Measurements from ENCODE around the gene FNDC10. TPM values are rescaled to one million over a fixed set of nuclear protein-coding genes. Genes with fewer than 3 reads are reported as not detected.

The FNDC10 gene
- total and polyA plus RNA-seq, 2 donors (not counting 3 experiments of a cell fraction or from before 2014, with no cell fraction given): 1.5 to 2.3 TPM

DNA sequence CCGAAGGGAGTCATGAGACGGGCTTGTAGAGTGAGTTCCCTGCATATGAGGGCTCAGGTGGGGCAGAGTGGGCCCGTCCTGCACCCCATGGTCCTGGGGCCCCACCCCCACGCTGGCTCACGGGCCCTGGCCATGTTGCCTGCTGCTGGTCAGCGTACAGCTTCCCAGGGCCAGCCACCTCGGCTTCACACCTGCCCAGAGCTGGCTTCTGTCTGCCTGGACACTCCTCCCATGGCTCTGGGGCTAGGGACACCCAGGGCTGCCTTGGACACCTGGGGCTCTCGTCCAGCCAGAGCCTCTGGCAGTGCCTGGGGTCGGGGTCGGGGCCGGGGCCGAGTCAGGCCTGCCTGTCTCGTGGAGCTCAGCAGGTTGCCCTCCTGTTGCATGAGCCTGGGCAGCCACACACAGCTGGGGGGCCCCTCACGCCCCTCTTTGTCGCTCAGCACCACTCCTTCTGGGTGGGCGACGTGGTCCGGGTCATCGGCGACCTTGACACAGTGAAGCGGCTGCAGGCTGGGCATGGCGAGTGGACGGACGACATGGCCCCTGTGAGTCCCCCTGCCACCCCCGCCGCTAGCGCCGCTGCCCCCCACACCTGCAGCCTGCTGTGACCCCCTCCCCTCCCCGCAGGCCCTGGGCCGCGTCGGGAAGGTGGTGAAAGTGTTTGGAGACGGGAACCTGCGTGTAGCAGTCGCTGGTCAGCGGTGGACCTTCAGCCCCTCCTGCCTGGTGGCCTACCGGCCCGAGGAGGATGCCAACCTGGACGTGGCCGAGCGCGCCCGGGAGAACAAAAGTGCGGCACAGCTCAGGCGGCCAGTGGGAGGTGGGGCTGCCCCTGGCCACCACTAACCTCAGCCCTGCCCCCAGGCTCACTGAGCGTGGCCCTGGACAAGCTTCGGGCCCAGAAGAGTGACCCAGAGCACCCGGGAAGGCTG is 26.5 kb upstream of the FNDC10 start:
- no peak overlapping the region for H3K4me3 ChIP-seq (replicated peaks in 1 of 3; ENCODE audit: insufficient read depth in 1 of 3, low read depth in 1 of 3, low read length in 3 of 3)
- H3K36me3 ChIP-seq (ENCODE audit: control insufficient read depth in 2 of 2, extremely low read depth in 1 of 2, insufficient read depth in 2 of 2, low read length in 2 of 2): no peaks in the 10 kb centered on the region
- ChIA-PET CTCF (interaction anchor here (1.4 kb wide), 1 partner anchor 11 kb away, joined by 4 read pairs; the partner anchor contains the start of gene MIB2), POLR2A (no interaction called here)
- intact Hi-C loops (cut with micrococcal nuclease): no loop called here
- no peak overlapping the region for H3K9ac ChIP-seq (replicated peaks; ENCODE audit: extremely low read depth, insufficient read depth, low read length)
- DNase-seq (ENCODE audit: low read depth, low spot score): no peak
- dilution Hi-C loops (cut with MboI; ENCODE audit: extremely low pct_ligation_motif_present, low sequenced_read_pairs): no loop called here
- no peaks in the 10 kb centered on the region for H3K9me1 ChIP-seq (replicated peaks; ENCODE audit: control insufficient read depth, extremely low read depth, insufficient read depth, low read length)
- H3K4me2 ChIP-seq (ENCODE audit: insufficient read depth, low read length): no peak overlapping the region
- no peak for FAIRE-seq
- TF ChIP-seq EZH2 (IDR thresholded peaks at IDR 0.05; ENCODE audit: borderline replicate concordance, low read depth, low read length, severe bottlenecking): no peak
- TF ChIP-seq POLR2A (IDR thresholded peaks at IDR 0.05; ENCODE audit: low read depth, low read length): no peak
- TF ChIP-seq POLR2AphosphoS5 (IDR thresholded peaks at IDR 0.05; ENCODE audit: insufficient read depth, low read depth, low read length): no peak
- TF ChIP-seq, protein P1, sequence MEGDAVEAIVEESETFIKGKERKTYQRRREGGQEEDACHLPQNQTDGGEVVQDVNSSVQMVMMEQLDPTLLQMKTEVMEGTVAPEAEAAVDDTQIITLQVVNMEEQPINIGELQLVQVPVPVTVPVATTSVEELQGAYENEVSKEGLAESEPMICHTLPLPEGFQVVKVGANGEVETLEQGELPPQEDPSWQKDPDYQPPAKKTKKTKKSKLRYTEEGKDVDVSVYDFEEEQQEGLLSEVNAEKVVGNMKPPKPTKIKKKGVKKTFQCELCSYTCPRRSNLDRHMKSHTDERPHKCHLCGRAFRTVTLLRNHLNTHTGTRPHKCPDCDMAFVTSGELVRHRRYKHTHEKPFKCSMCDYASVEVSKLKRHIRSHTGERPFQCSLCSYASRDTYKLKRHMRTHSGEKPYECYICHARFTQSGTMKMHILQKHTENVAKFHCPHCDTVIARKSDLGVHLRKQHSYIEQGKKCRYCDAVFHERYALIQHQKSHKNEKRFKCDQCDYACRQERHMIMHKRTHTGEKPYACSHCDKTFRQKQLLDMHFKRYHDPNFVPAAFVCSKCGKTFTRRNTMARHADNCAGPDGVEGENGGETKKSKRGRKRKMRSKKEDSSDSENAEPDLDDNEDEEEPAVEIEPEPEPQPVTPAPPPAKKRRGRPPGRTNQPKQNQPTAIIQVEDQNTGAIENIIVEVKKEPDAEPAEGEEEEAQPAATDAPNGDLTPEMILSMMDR (IDR thresholded peaks at IDR 0.05; ENCODE audit: extremely low read depth in 1 of 2, insufficient read depth in 1 of 2, low read depth in 1 of 2, low read length in 2 of 2): no peak
- no peak for TF ChIP-seq MYC (IDR thresholded peaks at IDR 0.05; ENCODE audit: low read depth, low read length)
- no peak for TF ChIP-seq FOS (IDR thresholded peaks at IDR 0.05; ENCODE audit: borderline replicate concordance, insufficient read depth, low read length)
- TF ChIP-seq JUN (IDR thresholded peaks at IDR 0.05; ENCODE audit: borderline replicate concordance, insufficient read depth, insufficient read length, low read depth): no peak
- TF ChIP-seq, protein P2, sequence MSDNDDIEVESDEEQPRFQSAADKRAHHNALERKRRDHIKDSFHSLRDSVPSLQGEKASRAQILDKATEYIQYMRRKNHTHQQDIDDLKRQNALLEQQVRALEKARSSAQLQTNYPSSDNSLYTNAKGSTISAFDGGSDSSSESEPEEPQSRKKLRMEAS (IDR thresholded peaks at IDR 0.05; ENCODE audit: insufficient read depth, insufficient read length): no peak
- no peak for TF ChIP-seq GATA2 (IDR thresholded peaks at IDR 0.05; ENCODE audit: insufficient read depth, insufficient read length, low read depth, low read length)
- H3K4me1 ChIP-seq (ENCODE audit: control insufficient read depth, extremely low read depth, insufficient read depth, low read length): no peaks in the 10 kb centered on the region
- H4K20me1 ChIP-seq (replicated peaks; ENCODE audit: control insufficient read depth, extremely low read depth, insufficient read depth, low read length): no peaks in the 10 kb centered on the region
- no peaks in the 10 kb centered on the region for H3K79me2 ChIP-seq (ENCODE audit: control insufficient read depth, insufficient read depth, low read length)
- H3K9me3 ChIP-seq (replicated peaks; ENCODE audit: control insufficient read depth, insufficient read depth, low read length): no peaks in the 10 kb centered on the region
- H3K27me3 ChIP-seq (ENCODE audit: control insufficient read depth in 2 of 2, insufficient read depth in 2 of 2, low read length in 2 of 2): peaks cover 0 to 16% of the 10 kb centered on the region in 2 experiments
- H3K27ac ChIP-seq (ENCODE audit: insufficient read depth, low read depth, low read length): no peak overlapping the region
- no peak overlapping the region for H2AFZ ChIP-seq (ENCODE audit: low read depth, low read length)
- BruUV-seq (replicated peaks): no TSS peak

All from endothelial cell of umbilical vein (primary cell).